GM12878 (cell line): ENCODE results near the gene BUB1. TPM values are rescaled to one million over a fixed set of nuclear protein-coding genes. Genes with fewer than 3 reads are reported as not detected.
"Not testable (repeated sequence)": the region's sequence is repeated elsewhere in the genome, so short reads cannot be mapped to it uniquely, and the experiment has no call there.

Experiments
- ATAC-seq: fragments of 200-7000 bp; cut with Tn5 transposase; 3 replicates; pipeline ENCODE4 v1.9.1; 2020; ENCODE audit warnings: mild to moderate bottlenecking, moderate library complexity
- BruUV-seq: library from RNA; stranded (reverse); fragments of 400-500 nt; replicated peaks from 2 replicates; lab custom pipeline; 2021; lab: Mats Ljungman, UMichigan
- CTCF ChIA-PET: fragments of 300-600 bp; sonication (Branson Sonifier 250); formaldehyde crosslinking; extraction: SDS; loops from one replicate; lab custom pipeline; 2021; ENCODE audit warnings: inconsistent platforms; lab: Yijun Ruan, JAX
- POLR2A ChIA-PET: fragments of 350-600 bp; formaldehyde crosslinking; extraction: SDS; loops from one replicate; lab custom pipeline; 2021; ENCODE audit warnings: inconsistent platforms; lab: Charles Lee
- RAD21 ChIA-PET: fragments of 300-600 bp; sonication (Branson Sonifier 250); formaldehyde crosslinking; loops from one replicate; lab custom pipeline; 2023; ENCODE audit warnings: antibody characterized with exemption; ENCODE audit not compliant: unreplicated experiment; lab: Charles Lee
- SMC1A ChIA-PET: fragments of 300-600 bp; sonication (Branson Sonifier 250); formaldehyde crosslinking; loops from one replicate; lab custom pipeline; 2023; ENCODE audit not compliant: unreplicated experiment, uncharacterized antibody; lab: Charles Lee
- DNase-seq: peaks from one replicate; pipeline ENCODE4 v3.0.0-alpha.2; 2011; ENCODE audit warnings: low read depth, low spot score
- FAIRE-seq: peaks from 3 replicates; lab custom pipeline; 2011; peaks lifted over from hg19 to GRCh38; lab: Jason Lieb, UNC
- H2AFZ ChIP-seq: 2 replicates; pipeline ENCODE4 v1.6.0; 2011; ENCODE audit warnings: low read depth, low read length, control low read depth; ENCODE audit not compliant: control insufficient read depth
- H3K27ac ChIP-seq: 2 replicates; pipeline ENCODE4 v1.5.1; 2011; ENCODE audit warnings: control low read depth; ENCODE audit not compliant: control insufficient read depth, insufficient read depth
- H3K27me3 ChIP-seq, 2 experiments: replicated peaks in 1 of 2; 2 replicates each; pipeline versions ENCODE4 v1.6.0 to v1.6.1; 2011; ENCODE audit warnings: low read length in 1 of 2; ENCODE audit not compliant: control insufficient read depth in 2 of 2, insufficient read depth in 2 of 2
- H3K36me3 ChIP-seq, 2 experiments: 2 replicates each; pipeline ENCODE4 v1.5.1; 2011; ENCODE audit warnings: low read length in 1 of 2; ENCODE audit not compliant: control insufficient read depth in 2 of 2, insufficient read depth in 2 of 2
- H3K4me1 ChIP-seq: 2 replicates; pipeline ENCODE4 v1.6.1; 2011; ENCODE audit warnings: mild to moderate bottlenecking, low read length, moderate library complexity, mixed read lengths; ENCODE audit not compliant: control insufficient read depth, insufficient read depth
- H3K4me2 ChIP-seq: 2 replicates; pipeline ENCODE4 v1.6.0; 2011; ENCODE audit warnings: control low read depth; ENCODE audit not compliant: control insufficient read depth, insufficient read depth
- H3K4me3 ChIP-seq: fragments of 200-600 bp; sonication (generic); 2 replicates; pipeline ENCODE4 v1.5.1; 2016
- H3K79me2 ChIP-seq: 2 replicates; pipeline ENCODE4 v1.6.0; 2011; ENCODE audit warnings: low read length; ENCODE audit not compliant: control insufficient read depth, insufficient read depth
- H3K9ac ChIP-seq: 2 replicates; pipeline ENCODE4 v1.8.0; 2011; ENCODE audit warnings: low read length, control low read depth, mixed read lengths; ENCODE audit not compliant: control insufficient read depth, insufficient read depth
- H3K9me3 ChIP-seq: replicated peaks from 3 replicates; pipeline ENCODE4 v1.5.1; 2011; ENCODE audit warnings: mild to moderate bottlenecking, low read length; ENCODE audit not compliant: control insufficient read depth, insufficient read depth
- H4K20me1 ChIP-seq: 2 replicates; pipeline ENCODE4 v1.6.0; 2011; ENCODE audit not compliant: control insufficient read depth, insufficient read depth
- ELK1 ChIP-seq: IDR thresholded peaks from 2 replicates; pipeline ENCODE4 v1.6.1; 2012; ENCODE audit warnings: low read depth, low read length, improper control_type of control experiment
- WGBS: methylation state at CpG from one replicate; pipeline ENCODE4 v1.1.6; 2016; ENCODE audit warnings: low lambda C conversion rate; ENCODE audit not compliant: insufficient replicate concordance, insufficient coverage; ENCODE audit errors: missing lambda C conversion rate; 5-methylcytosine and 5-hydroxymethylcytosine counted together
- in situ Hi-C: fragments of 300-500 bp; cut with MboI; formaldehyde crosslinking; loops from 9 replicates; pipeline ENCODE4 v1.14.3; 2018; ENCODE audit warnings: mixed read lengths
- intact Hi-C: fragments of 100-400 bp; cut with micrococcal nuclease; formaldehyde crosslinking; loops from one replicate; pipeline ENCODE4 v1.14.2; 2022; ENCODE audit not compliant: unreplicated experiment
- polyA plus RNA-seq, 11 experiments: library from polyadenylated mRNA; depleted of rRNA in 4 of 11; unstranded in 6 of 11; stranded (reverse) in 5 of 11; fragments of >200 nt; fragmentation: Nextera tagmentation in 4 of 11; fragmentation: Illumina TruSeq in 1 of 11; extraction: Ambion mirVana in 4 of 11; extraction: Trizol in 1 of 11; gene quantifications; 1 replicate in 1 of 11; 2 replicates in 10 of 11; pipeline versions ENCODE4 v1.2.1 to v1.2.3, GENCODE V29; 2011 to 2016; ENCODE audit warnings: inconsistent platforms in 2 of 11, missing spikeins in 2 of 11, low read depth in 1 of 11
- total RNA-seq, 4 experiments: library from RNA; depleted of rRNA in 3 of 4; stranded (reverse); fragments of >200 nt in 3 of 4; fragmentation: Illumina TruSeq in 1 of 4; extraction: Trizol in 1 of 4; gene quantifications; 2 replicates each; pipeline versions ENCODE4 v1.2.1 to v1.2.3, GENCODE V29; 2013 to 2021
- TF ChIP-seq, protein P1 (sequence below): fragments of 450-650 bp; conservative IDR thresholded peaks from 2 replicates; pipeline ENCODE4 v1.6.1; 2017; ENCODE audit warnings: mild to moderate bottlenecking, moderate library complexity

Gene BUB1
- total and polyA plus RNA-seq, 10 of the 15 experiments (the other 5 are each of a cell fraction or from before 2014, with no cell fraction given) = 52.4 to 142 (median 88.9) TPM

DNA sequence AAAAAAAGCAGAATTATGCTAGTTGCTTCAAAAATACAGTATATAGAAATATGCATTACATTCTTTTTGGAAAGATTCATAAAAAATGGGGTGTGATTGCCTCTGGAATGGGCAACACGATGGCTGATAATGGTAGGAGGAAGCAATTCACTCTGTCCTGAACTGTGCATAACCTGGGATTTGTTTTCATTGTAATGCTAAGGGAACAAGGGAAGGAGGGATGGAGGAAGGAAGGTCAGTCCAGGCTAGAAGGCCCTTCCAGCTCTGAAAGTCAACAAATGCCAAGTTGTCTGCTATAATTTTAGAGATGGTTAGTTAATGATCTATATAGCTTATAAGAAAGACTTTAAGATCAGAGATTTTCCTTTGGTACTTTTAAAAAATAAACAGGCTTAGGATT is 40.8 kb downstream of the BUB1 start:
- intact Hi-C loops (no loop called here), in situ Hi-C loops (no loop called here)
- no peak for ATAC-seq
- Histone ChIP-seq H3K27ac (no peak overlapping the region), H3K79me2 (no peaks in the 10 kb centered on the region), H4K20me1 (no peaks in the 10 kb centered on the region), H2AFZ (no peak overlapping the region), H3K9me3 (no peaks in the 10 kb centered on the region), H3K4me2 (no peak overlapping the region), H3K36me3 (peaks cover 8 to 17% of the 10 kb centered on the region in 2 experiments), H3K9ac (no peak overlapping the region), H3K4me3 (no peak overlapping the region), H3K4me1 (no peaks in the 10 kb centered on the region), H3K27me3 (no peaks in the 10 kb centered on the region)
- WGBS = 100% methylated on average over 1 of the region's 1 CpG
- TSS peak; percentile 30 for BruUV-seq
- no peak for DNase-seq
- RAD21 ChIA-PET = no interaction called here
- SMC1A ChIA-PET = no interaction called here
- no peak for TF ChIP-seq ELK1
- TF ChIP-seq, protein P1, sequence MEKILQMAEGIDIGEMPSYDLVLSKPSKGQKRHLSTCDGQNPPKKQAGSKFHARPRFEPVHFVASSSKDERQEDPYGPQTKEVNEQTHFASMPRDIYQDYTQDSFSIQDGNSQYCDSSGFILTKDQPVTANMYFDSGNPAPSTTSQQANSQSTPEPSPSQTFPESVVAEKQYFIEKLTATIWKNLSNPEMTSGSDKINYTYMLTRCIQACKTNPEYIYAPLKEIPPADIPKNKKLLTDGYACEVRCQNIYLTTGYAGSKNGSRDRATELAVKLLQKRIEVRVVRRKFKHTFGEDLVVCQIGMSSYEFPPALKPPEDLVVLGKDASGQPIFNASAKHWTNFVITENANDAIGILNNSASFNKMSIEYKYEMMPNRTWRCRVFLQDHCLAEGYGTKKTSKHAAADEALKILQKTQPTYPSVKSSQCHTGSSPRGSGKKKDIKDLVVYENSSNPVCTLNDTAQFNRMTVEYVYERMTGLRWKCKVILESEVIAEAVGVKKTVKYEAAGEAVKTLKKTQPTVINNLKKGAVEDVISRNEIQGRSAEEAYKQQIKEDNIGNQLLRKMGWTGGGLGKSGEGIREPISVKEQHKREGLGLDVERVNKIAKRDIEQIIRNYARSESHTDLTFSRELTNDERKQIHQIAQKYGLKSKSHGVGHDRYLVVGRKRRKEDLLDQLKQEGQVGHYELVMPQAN = no peak
- POLR2A ChIA-PET = no interaction called here
- no peak for FAIRE-seq
- CTCF ChIA-PET = interaction anchor here (1.6 kb wide), 1 partner anchor 118 kb away, joined by 5 read pairs; no protein-coding TSS in a partner anchor

DNA sequence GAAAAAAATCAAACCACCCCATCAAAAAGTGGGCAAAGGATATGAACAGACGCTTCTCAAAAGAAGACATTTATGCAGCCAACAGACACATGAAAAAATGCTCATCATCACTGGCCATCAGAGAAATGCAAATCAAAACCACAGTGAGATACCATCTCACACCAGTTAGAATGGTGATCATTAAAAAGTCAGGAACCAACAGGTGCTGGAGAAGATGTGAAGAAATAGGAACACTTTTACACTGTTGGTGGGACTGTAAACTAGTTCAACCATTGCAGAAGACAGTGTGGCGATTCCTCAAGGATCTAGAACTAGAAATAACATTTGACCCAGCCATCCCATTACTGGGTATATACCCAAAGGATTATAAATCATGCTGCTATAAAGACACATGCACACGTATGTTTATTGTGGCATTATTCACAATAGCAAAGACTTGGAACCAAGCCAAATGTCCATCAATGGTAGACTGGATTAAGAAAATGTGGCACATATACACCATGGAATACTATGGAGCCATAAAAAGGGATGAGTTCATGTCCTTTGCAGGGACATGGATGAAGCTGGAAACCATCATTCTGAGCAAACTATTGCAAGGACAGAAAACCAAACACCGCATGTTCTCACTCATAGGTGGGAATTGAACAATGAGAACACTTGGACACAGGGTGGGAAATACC is 41.8 kb downstream of the BUB1 start:
- WGBS = 97% methylated on average over 4 of the region's 4 CpGs
- H3K36me3 ChIP-seq = peaks cover 8 to 17% of the 10 kb centered on the region in 2 experiments
- CTCF ChIA-PET = interaction anchor here (1.2 kb wide), 1 partner anchor 13 kb away, joined by 3 read pairs; no protein-coding TSS in a partner anchor
- H3K4me2 ChIP-seq, FAIRE-seq, H3K9me3 ChIP-seq, H3K4me3 ChIP-seq, H2AFZ ChIP-seq, DNase-seq, H4K20me1 ChIP-seq, H3K27ac ChIP-seq, H3K27me3 ChIP-seq, POLR2A ChIA-PET, H3K79me2 ChIP-seq, RAD21 ChIA-PET, ATAC-seq, SMC1A ChIA-PET, in situ Hi-C loops, H3K4me1 ChIP-seq, BruUV-seq, H3K9ac ChIP-seq, intact Hi-C loops: not testable (repeated sequence)

- intact Hi-C loops, BruUV-seq, H3K4me1 ChIP-seq, H4K20me1 ChIP-seq, H3K9ac ChIP-seq, H2AFZ ChIP-seq, H3K36me3 ChIP-seq, ATAC-seq, FAIRE-seq, CTCF ChIA-PET, H3K79me2 ChIP-seq, H3K4me2 ChIP-seq, POLR2A ChIA-PET, in situ Hi-C loops, H3K4me3 ChIP-seq, RAD21 ChIA-PET, SMC1A ChIA-PET, H3K27ac ChIP-seq, H3K27me3 ChIP-seq, H3K9me3 ChIP-seq, DNase-seq: not testable (repeated sequence)
- WGBS = 88% methylated on average over 1 of the region's 1 CpG
Observed at GRCh38 chr2:110627348-110627747, 50.5 kb downstream of the BUB1 start.
